HG03571 (cell line): ENCODE measurements around the gene MEIKIN.

ENCODE experiments used
- ATAC-seq: cut with Tn5 transposase; IDR thresholded peaks from one replicate; pipeline ENCODE4 v1.9.1; 2021; ENCODE audit not compliant: unreplicated experiment

Gene MEIKIN, protein sequence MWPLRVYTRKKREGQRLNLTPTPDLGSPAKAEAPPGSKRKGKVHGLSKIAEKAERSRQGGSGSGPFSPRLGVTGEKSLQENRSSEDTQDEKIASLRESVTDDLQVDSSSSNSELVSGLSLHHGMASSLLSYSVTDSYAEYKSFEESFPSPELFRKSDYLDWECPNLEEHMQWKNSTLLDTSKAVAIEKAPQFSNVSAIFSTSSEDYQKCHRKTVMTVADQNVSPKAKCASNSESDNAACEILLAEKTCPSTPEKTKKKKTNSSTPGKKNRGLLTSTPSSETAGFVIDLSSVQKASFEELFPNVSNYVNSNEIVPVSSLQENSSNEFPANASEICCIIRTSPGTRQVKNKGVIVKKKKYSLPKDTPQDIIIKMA

DNA sequence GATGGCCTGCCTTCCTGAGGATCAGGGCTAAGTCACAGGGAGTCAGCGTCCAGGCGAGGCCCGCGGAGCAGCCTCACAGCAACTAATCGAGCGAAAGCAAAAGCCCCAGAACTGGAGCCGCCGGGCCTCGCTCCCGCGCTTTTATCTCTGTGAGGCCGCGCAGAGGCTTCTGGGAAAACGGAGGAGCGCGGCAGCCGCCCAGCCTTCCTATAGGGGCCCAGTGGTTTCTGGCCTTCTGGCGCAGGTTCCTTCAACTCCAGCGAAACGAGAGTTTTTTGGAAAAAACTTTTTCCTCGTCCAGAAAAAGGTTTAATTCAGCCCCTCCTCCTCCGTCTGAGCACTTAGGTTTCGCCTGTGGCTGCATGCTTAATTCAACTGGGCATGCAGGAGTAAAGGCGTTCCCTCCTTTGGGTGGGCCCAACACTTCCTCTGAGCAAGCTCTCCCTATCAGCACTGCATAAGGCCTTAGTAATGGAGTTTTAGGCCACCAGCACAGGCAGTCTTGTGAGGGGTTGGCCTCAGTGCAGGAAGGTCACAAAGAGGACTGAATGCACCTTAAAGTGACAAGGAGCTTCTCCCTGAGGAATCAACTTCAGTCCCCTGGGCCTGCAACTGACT lies at the start of gene MEIKIN:
TSS of gene MEIKIN (minus strand) at position 113 of the 618 bp plus-strand sequence. CDS start 158 bp downstream, outside the sequence.
- no peak for ATAC-seq

DNA sequence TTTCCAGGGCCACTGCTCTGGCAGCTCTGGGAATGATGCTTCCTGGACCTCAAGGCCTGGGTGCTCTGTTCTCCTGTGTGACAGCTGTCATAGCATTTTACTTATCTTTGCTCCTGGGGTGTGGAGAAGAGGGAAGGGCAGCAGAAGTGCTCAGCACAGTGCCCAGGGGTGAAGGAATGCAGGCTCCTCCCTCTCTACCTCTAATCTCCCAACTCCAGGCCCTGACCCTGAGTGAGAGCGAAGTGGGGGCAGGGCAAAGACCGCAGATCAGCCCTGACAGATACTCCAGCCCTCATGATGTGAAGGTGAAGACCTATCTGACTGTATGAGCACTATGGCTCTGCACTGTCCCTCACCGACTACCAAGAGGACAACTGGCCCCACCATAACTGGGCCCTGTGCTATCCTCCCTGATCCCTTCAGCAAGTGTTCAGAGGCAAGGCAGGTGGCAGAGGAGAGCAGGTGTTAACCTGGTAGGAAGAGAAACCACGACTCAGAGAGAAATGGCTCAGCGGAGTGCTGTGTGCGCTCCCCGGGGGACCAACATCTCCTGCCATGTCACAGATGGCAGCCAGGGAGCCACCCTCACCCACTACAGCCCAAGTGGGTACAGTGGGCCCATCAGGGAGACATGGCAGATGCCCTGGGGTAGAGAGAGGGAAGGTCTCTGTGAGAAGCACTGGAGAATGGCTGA lies 49.2 kb upstream of the MEIKIN start:
- ATAC-seq, result no peak

DNA sequence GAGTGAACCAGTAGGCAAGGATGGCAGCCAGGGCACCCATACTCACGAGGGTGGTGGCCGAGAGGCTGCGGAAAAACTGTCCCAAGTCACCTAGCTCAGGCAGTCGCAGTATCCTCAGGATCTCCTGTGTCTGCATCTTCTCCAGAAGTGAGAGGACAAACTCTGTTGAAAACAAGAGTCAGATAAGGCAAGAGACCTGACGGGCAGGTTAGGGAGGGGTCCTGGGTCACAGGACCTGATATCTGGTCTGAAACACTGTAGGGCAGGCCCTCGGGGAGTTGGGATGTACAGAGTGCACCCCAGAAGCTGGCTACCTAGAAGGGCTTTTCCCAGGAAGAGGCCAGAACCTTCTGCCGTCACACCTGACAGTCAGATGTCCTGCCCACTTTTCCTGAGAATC lies 48.6 kb upstream of the MEIKIN start:
- ATAC-seq, result no peak

DNA sequence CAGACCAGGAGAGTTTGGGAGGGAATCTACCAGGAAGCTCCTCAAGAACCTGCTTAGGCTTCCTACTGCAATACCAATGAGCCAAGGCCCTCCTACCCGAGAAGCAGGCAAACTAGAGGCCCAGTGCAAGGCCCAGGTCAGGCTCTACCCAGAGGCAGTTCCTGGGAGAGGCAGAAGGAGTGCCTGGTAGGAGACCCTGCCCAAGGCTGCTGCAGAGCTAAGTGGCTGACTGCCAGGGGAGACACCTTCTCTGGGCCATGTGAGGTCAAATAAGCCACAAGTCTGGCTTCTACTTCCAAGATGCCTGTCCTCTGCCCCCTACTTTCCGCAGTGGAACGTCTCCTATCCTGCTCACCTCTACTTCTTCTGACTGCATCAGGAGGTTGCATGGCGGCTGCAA lies 48.2 kb upstream of the MEIKIN start:
- no peak for ATAC-seq

DNA sequence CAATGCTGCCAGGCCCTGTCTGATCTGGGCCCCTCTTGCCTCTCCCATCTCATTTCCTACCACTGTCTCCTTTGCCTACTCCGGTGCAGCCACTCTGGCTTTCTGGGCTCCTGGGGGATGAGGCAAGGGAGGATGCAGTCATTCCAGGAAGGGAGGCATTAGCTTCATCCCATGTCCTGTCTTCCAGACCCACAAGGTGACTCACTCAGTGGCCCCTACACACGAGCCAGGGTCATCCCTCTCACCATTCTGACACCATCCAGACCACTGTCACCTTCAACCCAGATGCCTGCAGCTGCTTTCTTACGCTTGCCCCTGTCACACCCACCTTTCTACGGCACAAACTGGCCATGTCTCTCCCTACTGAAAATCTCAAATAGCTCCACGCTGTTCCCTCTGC lies 46.9 kb upstream of the MEIKIN start:
- ATAC-seq, result no peak

DNA sequence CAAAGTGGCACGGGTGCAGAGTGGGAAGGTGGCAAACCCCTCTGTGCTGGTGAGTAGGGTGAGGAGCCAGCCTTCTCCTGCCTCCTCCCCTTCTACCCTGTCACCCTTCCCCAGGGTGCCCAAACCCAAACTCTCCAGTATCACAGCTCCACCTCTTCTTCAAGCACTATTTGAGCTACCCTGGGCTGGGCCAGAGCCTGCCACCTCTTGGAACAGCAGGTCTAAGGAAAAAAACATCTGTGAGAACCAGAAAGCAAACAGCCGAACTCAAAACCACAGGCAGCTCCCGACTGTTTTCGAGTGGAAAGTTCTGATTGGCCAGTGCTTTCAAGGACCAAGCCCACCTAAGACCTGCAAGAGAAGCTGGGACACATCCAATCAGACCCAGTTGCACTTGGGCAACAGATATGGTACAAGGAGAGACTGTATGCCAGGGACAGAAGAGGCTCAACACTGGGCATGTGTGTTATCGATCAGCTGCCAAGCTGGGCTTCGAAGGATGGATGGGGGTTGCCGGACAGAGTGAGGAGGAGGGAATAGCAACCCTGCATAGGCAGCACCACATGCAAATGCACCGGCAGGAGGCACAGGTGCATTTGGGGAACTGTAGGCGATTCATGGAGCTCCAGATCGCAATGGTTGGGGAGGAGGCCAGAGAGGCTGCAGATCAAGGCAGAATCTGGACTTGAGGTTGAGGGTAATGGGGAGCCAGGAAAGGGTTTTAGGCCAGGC lies 46.3 kb upstream of the MEIKIN start:
- no peak for ATAC-seq

DNA sequence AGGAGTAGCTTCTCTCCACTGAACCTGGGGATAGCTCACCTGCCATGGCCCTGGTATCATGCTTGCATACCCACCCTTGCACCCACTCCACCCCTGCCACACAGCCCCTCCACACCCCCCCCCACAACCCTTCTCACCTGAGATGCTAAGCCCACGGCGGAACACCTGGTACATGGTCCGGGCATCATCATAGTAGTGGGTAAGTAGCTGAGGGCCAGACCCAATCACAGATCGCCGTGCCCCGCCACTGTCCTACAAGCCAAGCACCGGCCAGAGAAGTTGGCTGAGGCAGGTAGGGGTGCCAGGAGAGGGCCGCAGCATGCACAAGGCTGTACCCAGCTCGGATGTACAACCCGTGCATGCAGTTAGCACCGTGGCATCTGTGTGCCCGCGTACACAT lies 45.3 kb upstream of the MEIKIN start:
- no peak for ATAC-seq

DNA sequence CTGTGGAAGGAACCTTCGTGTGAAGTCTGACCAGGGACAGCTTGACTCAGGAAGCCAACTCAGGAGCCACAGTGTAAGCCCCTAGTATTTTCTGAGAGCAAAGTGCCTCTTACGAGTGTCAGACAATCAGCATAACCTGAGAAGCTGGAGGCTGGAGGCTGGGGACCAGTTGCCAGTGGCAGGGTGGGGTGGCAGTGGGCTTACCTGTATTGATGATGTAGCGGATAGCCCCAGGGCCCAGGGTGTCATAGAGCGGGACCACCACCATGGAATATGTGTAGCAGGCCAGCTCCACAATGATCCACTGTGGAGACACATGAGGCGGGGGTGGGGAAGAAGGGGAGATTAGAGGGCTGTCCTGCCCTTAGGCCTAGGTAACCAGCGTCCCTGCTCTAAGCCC lies 43.1 kb upstream of the MEIKIN start:
- no peak for ATAC-seq

DNA sequence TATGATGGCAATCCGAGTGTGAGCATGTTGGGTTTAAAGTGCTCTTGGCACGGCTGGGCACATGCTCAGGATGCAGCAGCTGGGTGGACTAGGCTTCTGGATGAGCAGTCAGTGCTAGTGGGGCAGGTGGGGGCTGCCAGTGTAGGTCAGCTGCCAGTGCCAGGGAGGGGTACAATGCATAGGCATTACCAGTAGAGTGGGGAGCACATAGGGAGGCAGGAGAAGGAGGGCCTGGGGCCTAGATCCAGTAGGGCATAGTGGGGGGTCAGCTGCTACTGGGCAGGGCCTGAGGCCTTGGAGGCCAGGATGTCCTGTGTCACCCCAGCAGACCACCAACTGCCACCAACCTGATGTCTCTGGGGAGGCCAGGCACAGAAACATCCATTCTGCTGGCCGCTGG lies 41.8 kb upstream of the MEIKIN start:
- no peak for ATAC-seq

DNA sequence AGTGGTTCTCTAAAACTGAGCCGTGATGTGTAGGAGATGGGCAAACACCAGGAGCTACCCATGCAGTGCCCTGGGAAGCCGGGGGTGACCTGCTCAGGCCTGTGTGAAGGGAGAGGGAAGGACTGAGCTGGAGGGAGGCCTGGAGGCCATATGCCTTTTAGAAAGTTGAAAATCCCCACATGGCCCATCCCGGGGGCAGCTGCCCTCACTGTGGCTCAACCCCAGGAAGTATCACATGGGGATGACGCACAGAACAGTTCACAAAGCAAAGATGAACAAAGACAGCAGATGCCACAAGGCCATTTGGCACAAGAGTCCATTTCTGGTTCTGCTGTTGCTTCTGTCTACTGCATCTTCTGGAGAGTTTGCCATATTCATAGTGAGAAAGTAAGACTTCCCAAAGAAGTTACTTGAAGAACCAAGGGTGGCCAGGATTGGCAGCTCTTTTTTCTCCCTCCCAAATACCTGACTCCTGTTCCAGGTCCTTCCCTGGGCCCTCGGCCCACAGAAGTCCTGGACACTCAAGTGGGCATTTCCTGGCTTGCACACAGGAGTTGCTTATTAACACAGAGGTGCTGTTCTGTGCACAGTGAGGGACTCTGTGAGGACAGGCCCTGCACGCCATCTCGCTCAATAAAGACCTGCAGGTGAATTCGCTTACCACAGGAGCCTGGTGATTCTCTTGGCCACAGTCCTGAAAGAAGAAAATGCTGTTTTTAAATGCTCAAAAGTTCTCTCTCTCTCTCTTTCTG lies 40.9 kb upstream of the MEIKIN start:
- ATAC-seq, result no peak

DNA sequence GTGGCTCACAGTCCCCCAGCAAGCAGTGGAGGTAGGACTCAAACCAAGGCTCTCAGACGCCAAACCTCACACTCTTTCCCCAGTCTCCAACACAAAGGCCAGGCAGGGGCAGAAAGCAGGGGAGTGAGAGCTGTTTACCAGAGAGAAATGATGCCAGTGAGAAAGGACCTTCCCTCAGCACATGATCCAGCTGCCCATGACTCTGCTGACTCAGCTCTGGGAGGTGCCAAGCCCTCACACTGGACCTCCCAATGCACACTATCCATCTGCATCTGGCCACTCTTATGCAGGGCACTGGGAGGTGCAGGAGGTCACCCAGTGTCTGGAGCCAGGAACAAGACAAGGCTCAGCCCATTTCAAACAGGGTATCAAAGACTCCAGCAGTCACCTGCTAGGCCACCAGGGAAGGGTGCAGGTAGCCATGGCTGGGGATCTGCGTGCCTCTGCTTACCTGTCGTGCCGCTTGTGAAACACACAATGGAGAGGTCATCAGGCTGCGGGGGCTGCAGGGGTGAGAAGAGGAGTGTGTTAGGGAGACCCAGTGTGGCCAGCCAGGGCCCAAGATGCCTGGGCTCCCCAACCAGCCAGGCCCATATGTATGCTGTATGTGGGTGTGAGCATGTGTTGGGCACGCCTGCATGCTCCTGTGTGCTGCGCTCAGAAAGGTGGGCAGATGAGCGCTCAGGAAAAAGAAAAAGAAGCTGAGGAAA lies 39.6 kb upstream of the MEIKIN start:
- no peak for ATAC-seq

DNA sequence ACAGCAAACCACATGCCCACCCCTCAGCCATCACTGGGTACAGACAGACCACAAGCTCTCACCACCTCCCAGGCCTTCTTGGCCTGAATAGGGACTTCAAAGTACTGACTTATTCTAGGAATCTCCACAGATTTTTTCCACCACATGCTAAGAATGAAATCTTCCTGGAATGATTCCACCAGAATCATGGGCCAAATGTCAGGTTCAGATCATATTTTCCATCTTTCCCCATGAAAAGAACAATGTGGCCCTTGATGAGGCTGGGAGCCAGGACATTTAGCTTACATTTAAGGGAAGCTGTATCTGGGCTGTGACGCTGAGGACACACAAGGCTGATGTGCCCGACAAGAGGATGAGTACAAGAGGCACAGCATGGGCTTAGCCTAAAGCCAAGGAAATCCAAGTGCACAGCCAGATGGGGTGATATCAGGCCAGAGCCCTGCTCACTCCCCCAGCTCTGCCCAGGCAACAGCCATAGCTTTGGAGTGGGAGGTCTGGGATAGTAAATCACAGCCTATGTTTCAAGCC lies 37.8 kb upstream of the MEIKIN start:
- no peak for ATAC-seq

DNA sequence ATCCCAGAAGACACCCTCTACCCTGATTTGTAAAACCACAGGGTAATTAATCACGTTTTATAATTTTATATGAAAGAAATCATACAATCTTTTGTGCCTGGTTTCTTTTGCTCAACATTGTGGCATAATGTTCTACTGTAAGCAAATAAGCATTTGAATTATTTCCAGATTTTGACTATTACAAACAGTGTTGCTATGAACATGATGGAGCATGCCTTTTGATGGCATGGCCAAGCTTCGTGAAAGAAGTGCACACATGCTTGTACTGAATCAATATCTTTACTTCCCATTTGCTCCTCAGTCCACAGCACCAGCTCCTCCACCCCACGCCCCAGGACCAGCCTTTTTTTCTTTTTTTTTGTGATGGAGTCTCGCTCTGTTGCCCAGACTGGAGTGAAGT lies 36.1 kb upstream of the MEIKIN start:
- ATAC-seq, result no peak

DNA sequence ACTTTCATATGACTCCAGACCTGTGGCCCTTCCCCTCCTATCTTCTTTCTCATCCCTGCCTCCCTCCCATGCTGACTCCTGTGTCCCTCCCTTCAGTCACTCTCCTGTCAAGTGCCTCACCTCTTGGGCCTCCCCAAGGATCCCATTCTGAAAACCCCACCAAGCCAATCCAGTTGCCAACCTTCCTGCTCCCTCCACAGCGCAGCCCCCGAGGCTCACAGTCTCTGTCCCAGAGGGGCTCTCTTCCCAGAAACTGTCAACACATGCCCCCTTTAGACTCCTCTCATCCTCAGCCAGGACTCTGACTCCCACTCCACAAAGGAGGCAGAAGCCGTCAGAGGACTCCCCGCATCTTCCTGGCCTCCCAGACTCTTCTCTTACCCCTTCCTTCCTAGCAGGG lies 35.2 kb upstream of the MEIKIN start:
- ATAC-seq, result no peak

DNA sequence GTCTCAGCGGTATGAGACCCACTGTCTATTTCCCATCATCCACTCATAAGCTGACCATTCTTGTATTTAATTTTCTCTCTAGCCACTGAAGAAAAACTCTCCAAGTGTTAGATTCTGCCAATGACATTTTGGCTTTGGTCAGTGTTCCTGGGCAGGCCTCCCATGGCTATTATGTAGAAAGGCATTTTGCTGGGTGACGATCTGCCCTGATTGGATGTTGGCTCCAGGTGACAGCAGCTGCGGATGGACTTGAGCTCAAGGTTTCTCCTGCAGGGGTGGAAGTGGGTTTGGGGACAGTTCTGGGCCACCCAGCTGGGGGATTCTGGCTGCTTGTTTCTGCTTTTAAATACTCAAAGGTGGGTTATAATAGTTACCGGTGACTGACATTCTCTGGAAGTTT lies 34.4 kb upstream of the MEIKIN start:
- no peak for ATAC-seq

DNA sequence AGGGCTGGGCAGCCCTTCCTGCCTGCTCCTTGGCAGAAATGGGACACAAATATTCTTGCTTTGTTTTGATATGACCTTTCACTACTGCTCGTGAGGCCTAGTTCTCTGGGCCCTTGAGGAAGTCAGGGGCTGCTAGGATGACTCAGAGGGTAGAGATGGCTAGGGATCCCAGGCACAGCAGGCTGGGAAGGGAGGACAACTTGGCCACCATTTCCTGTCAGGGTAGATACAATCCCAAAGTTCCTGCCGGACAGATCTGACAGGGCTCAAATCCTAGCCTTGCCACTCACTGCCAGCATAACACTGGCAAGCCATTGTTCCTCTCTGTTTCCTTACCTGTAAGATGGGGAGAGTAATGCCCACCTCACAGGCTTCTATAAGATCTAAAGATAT lies 31.7 kb upstream of the MEIKIN start:
- no peak for ATAC-seq

DNA sequence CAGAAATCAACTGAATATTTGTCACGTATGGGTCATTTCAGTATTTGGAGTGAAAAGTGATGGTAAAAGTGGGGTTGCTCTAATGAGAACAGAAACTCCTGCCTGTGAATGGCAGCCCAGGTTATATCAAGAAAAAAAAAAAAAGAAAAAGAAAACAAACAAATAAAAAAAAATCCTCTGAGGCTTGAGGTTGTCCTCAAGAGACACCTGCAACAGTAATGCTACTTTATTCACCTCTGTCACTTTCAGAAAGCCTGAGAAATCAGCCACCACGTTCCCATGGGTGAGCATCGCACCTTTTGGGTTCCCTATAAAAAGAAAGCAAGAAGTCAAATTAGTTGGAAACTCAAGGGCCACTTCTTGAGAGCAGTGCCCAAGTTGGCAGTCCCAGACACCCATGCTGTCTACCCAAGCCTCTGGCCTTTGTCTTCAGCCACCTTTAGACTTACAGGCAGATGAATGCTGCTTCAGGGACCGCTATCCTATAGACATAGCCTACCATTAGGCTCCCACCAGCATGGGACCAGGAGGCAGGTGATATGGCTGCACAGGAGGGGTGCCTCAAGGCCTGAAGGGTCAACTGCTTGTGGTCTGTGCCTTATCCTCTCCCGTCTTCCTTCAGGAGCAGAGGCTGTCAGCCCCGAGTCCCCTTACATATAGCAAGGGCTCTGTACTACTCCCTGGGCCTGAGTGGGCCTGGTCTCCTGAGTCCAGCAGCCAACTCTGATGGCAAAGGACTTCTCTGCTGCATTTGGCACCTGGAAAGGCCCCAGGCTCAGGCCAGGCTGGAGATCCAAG lies 31.1 kb upstream of the MEIKIN start:
- no peak for ATAC-seq

DNA sequence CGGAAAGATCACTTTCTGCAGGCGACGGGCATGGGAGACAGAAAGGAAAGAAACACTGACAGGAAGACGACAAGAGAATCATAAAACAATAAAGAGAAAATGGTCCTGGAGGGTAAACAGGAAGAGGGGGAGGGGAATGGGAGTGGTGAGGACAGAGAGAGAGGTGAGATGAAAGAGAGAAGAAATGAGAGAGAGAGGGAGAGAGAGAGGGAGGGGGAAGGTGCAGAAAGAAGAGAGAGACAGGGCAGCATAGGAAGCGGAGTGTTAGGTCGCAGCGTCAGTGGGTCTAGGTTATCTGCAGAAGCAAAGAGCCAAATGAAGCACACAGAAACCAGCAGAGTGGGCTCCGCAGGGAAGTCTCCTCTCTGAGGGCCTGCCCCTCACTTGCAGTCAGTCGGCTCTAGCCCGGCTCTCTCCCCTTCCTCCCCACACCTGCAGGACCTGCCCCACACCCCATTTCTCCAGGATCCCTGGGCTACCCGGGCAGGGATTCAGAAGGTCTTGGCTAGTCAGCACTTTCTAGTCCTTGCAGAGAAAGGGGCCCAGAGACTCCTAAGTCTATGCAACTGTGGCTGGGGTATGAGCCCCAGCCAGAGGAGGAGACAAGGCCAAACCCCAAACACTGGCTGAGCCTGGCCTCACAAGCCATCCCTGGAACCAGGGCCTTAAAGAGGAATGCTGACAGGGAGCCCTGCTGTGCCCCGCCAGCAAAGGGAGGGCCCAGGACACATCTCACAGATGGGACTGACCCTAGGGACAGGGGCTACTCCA lies 29.7 kb upstream of the MEIKIN start:
- no peak for ATAC-seq

DNA sequence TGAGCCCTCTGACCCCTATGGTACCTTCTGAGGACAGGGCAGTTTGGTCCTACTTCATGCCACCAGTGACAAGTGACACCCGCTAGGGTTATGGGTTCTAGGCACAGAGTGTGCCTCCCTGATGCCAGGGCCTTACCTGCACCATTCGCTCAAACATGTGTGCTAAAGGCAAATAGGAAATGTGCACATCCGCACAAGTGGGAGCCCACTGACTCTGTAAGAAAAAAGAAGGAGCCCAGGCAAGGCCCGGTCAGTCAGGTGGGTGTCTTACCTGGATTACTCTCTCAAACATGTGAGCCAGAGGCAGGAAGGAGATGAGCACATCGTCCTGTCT lies 29.1 kb upstream of the MEIKIN start:
- ATAC-seq, result no peak
